GM23338 (cell line): ENCODE results near the gene GPR162. TPM values are rescaled to one million over a fixed set of nuclear protein-coding genes. Genes with fewer than 3 reads are reported as not detected.

Experiments used
- ATAC-seq: fragments of 200-7000 bp; cut with Tn5 transposase; 3 replicates; pipeline ENCODE4 v1.9.1; 2020
- DNase-seq: peaks from one replicate; pipeline ENCODE4 v3.0.0-alpha.2; 2015; ENCODE audit warnings: low spot score
- H2AFZ ChIP-seq: fragments of 200-600 bp; sonication (generic); 2 replicates; pipeline ENCODE4 v1.8.0; 2016; ENCODE audit warnings: antibody characterized with exemption, mild to moderate bottlenecking, moderate library complexity
- H3F3A ChIP-seq: fragments of 200-600 bp; sonication (generic); replicated peaks from 2 replicates; pipeline ENCODE4 v1.8.0; 2017; ENCODE audit warnings: antibody characterized with exemption, mixed run types, low read depth
- H3K27ac ChIP-seq: fragments of 200-600 bp; sonication (generic); 2 replicates; pipeline ENCODE4 v1.6.1; 2016; ENCODE audit warnings: low read depth
- H3K27me3 ChIP-seq: fragments of 200-600 bp; sonication (generic); 2 replicates; pipeline ENCODE4 v1.8.0; 2016; ENCODE audit warnings: mild to moderate bottlenecking, mixed run types, moderate library complexity; ENCODE audit not compliant: insufficient read depth
- H3K36me3 ChIP-seq: fragments of 200-600 bp; sonication (generic); 2 replicates; pipeline ENCODE4 v1.8.0; 2016; ENCODE audit warnings: mild to moderate bottlenecking; ENCODE audit not compliant: insufficient read depth
- H3K4me1 ChIP-seq: fragments of 200-600 bp; sonication (generic); 2 replicates; pipeline ENCODE4 v1.8.0; 2016; ENCODE audit warnings: mild to moderate bottlenecking, moderate library complexity; ENCODE audit not compliant: insufficient read depth
- H3K4me2 ChIP-seq: fragments of 200-600 bp; sonication (generic); 2 replicates; pipeline ENCODE4 v1.7.1; 2017; ENCODE audit warnings: mixed run types
- H3K4me3 ChIP-seq: fragments of 200-600 bp; sonication (generic); 2 replicates; pipeline ENCODE4 v1.6.1; 2016; ENCODE audit warnings: mixed run types
- H3K79me2 ChIP-seq: fragments of 200-600 bp; sonication (generic); replicated peaks from 2 replicates; pipeline ENCODE4 v1.8.0; 2017; ENCODE audit warnings: mild to moderate bottlenecking; ENCODE audit not compliant: insufficient read depth
- H3K9me2 ChIP-seq: fragments of 200-600 bp; sonication (generic); 2 replicates; pipeline ENCODE4 v1.8.0; 2017; ENCODE audit not compliant: insufficient read depth
- H4K20me1 ChIP-seq: fragments of 200-600 bp; sonication (generic); replicated peaks from 2 replicates; pipeline ENCODE4 v1.8.0; 2017; ENCODE audit warnings: mild to moderate bottlenecking; ENCODE audit not compliant: insufficient read depth
- H3K27ac Mint-ChIP-seq: 2 replicates; pipeline ENCODE4 v1.8.0; 2020; ENCODE audit warnings: inconsistent platforms, mild to moderate bottlenecking, moderate library complexity, mixed read lengths
- H3K27me3 Mint-ChIP-seq: 3 replicates; pipeline ENCODE4 v1.8.0; 2022; ENCODE audit warnings: low read depth, mild to moderate bottlenecking, moderate library complexity, mixed read lengths, inconsistent platforms; ENCODE audit not compliant: insufficient read depth, poor library complexity
- H3K36me3 Mint-ChIP-seq: 3 replicates; pipeline ENCODE4 v1.8.0; 2021; ENCODE audit warnings: low read depth, mild to moderate bottlenecking, inconsistent platforms, moderate library complexity, mixed read lengths
- H3K4me1 Mint-ChIP-seq: 3 replicates; pipeline ENCODE4 v1.8.0; 2020; ENCODE audit warnings: mild to moderate bottlenecking, inconsistent platforms, mixed read lengths
- H3K4me3 Mint-ChIP-seq: 3 replicates; pipeline ENCODE4 v1.8.0; 2021; ENCODE audit warnings: moderate library complexity, mild to moderate bottlenecking, inconsistent platforms, mixed read lengths
- H3K9me3 Mint-ChIP-seq: 3 replicates; pipeline ENCODE4 v1.8.0; 2020; ENCODE audit warnings: moderate library complexity, mild to moderate bottlenecking, inconsistent platforms, mixed read lengths
- CREB1 ChIP-seq: fragments of 250-450 bp; sonication (Bioruptor Pico); IDR thresholded peaks from 2 replicates; pipeline ENCODE4 v1.5.0; 2020; ENCODE audit warnings: low read depth, mild to moderate bottlenecking, moderate library complexity
- CTCF ChIP-seq, 2 experiments: fragments of 200-600 bp in 1 of 2; sonication (generic) in 1 of 2; conservative IDR thresholded peaks; 2 replicates each; pipeline versions ENCODE4 v1.5.1 to v1.6.1; 2016 to 2017; ENCODE audit warnings: antibody characterized with exemption in 2 of 2, low read depth in 2 of 2, mild to moderate bottlenecking in 2 of 2, moderate library complexity in 1 of 2
- ETS1 ChIP-seq: IDR thresholded peaks from 2 replicates; pipeline ENCODE4 v1.6.1; 2016; ENCODE audit warnings: antibody characterized with exemption
- EZH2 ChIP-seq: fragments of 200-600 bp; sonication (generic); IDR thresholded peaks from one replicate; pipeline ENCODE4 v1.8.0; 2017; ENCODE audit warnings: antibody characterized with exemption, mild to moderate bottlenecking, low read depth; ENCODE audit not compliant: unreplicated experiment
- EZH2phosphoT487 ChIP-seq: fragments of 200-600 bp; sonication (generic); IDR thresholded peaks from one replicate; pipeline ENCODE4 v1.8.1; 2018; ENCODE audit warnings: antibody characterized with exemption; ENCODE audit not compliant: unreplicated experiment
- JUNB ChIP-seq: IDR thresholded peaks from one replicate; pipeline ENCODE4 v1.6.1; 2016; ENCODE audit warnings: antibody characterized with exemption; ENCODE audit not compliant: unreplicated experiment
- NANOG ChIP-seq: IDR thresholded peaks from 2 replicates; pipeline ENCODE4 v1.6.1; 2016; ENCODE audit warnings: antibody characterized with exemption, borderline replicate concordance
- POLR2AphosphoS5 ChIP-seq: IDR thresholded peaks from 2 replicates; pipeline ENCODE4 v1.6.1; 2016; ENCODE audit warnings: antibody characterized with exemption, low read depth
- STAT1 ChIP-seq: IDR thresholded peaks from one replicate; pipeline ENCODE4 v1.6.1; 2016; ENCODE audit warnings: antibody characterized with exemption; ENCODE audit not compliant: unreplicated experiment
- ZNF114 ChIP-seq: fragments of 250-450 bp; sonication (Bioruptor Pico); IDR thresholded peaks from 2 replicates; pipeline ENCODE4 v1.5.0; 2020; ENCODE audit warnings: mild to moderate bottlenecking, moderate library complexity
- ZNF331 ChIP-seq: fragments of 250-450 bp; sonication (Bioruptor Pico); IDR thresholded peaks from 2 replicates; pipeline ENCODE4 v1.5.0; 2020; ENCODE audit warnings: low read depth, mild to moderate bottlenecking, moderate library complexity
- ZNF462 ChIP-seq: fragments of 250-450 bp; sonication (Bioruptor Pico); IDR thresholded peaks from 2 replicates; pipeline ENCODE4 v1.5.0; 2020; ENCODE audit warnings: mild to moderate bottlenecking, moderate library complexity
- polyA plus RNA-seq: library from polyadenylated mRNA; unstranded; fragments of >200 nt; fragmentation: Nextera tagmentation; extraction: Ambion mirVana; gene quantifications from 2 replicates; pipeline ENCODE4 v1.2.1, GENCODE V29; 2016
- total RNA-seq: library from RNA; depleted of rRNA; stranded (reverse); fragments of >200 nt; shearing (Covaris generic); gene quantifications from 2 replicates; pipeline ENCODE4 v1.2.3, GENCODE V29; 2014
- TF ChIP-seq, protein P1 (sequence below): IDR thresholded peaks from one replicate; pipeline ENCODE4 v1.6.1; 2018; ENCODE audit warnings: antibody characterized with exemption; ENCODE audit not compliant: unreplicated experiment

Gene GPR162
- total and polyA plus RNA-seq, 2 experiments from 2014 or later = 4.7 to 5.0 TPM

- no peak within 1 kb of the TSS for H3K27ac ChIP-seq
- peaks cover 43% of the 10 kb centered on the region for H3K4me1 ChIP-seq
- Mint-ChIP-seq H3K27ac (no peak within 1 kb of the TSS; the same call in 1 of the 2 replicates), H3K9me3 (no peaks in the 10 kb centered on the region; the same call in 2 of the 3 replicates), H3K4me1 (peaks cover 67% of the 10 kb centered on the region), H3K36me3 (peaks cover 25% of the 10 kb centered on the region), H3K4me3 (peak within 1 kb of the TSS; percentile 66), H3K27me3 (peaks cover 46% of the 10 kb centered on the region)
- H3K79me2 ChIP-seq = peaks cover 16% of the 10 kb centered on the region
- DNase-seq (no peak), ATAC-seq (peak; percentile 1; the same call in 1 of the 3 replicates)
- H3K27me3 ChIP-seq = peaks cover 71% of the 10 kb centered on the region
- TF ChIP-seq CREB1 (CRISPR knock-in tag) (no peak), JUNB (no peak), EZH2 (no peak), ETS1 (no peak), CTCF (conservative IDR thresholded peaks at IDR 0.05; ENCODE audit: low read depth in 2 of 2) (no peak), ZNF114 (CRISPR knock-in tag) (no peak), NANOG (no peak), ZNF331 (CRISPR knock-in tag) (no peak), STAT1 (no peak), POLR2AphosphoS5 (no peak), ZNF462 (no peak), EZH2phosphoT487 (no peak)
- TF ChIP-seq, protein P1, sequence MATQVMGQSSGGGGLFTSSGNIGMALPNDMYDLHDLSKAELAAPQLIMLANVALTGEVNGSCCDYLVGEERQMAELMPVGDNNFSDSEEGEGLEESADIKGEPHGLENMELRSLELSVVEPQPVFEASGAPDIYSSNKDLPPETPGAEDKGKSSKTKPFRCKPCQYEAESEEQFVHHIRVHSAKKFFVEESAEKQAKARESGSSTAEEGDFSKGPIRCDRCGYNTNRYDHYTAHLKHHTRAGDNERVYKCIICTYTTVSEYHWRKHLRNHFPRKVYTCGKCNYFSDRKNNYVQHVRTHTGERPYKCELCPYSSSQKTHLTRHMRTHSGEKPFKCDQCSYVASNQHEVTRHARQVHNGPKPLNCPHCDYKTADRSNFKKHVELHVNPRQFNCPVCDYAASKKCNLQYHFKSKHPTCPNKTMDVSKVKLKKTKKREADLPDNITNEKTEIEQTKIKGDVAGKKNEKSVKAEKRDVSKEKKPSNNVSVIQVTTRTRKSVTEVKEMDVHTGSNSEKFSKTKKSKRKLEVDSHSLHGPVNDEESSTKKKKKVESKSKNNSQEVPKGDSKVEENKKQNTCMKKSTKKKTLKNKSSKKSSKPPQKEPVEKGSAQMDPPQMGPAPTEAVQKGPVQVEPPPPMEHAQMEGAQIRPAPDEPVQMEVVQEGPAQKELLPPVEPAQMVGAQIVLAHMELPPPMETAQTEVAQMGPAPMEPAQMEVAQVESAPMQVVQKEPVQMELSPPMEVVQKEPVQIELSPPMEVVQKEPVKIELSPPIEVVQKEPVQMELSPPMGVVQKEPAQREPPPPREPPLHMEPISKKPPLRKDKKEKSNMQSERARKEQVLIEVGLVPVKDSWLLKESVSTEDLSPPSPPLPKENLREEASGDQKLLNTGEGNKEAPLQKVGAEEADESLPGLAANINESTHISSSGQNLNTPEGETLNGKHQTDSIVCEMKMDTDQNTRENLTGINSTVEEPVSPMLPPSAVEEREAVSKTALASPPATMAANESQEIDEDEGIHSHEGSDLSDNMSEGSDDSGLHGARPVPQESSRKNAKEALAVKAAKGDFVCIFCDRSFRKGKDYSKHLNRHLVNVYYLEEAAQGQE = no peak
- H3K4me3 ChIP-seq = peak within 1 kb of the TSS; percentile 64
- peak within 1 kb of the TSS; percentile 87 for H3K4me2 ChIP-seq
- peaks cover 36% of the 10 kb centered on the region for H3F3A ChIP-seq
- H4K20me1 ChIP-seq = peaks cover 20% of the 10 kb centered on the region
- no peaks in the 10 kb centered on the region for H3K36me3 ChIP-seq
- no peaks in the 10 kb centered on the region for H3K9me2 ChIP-seq
- peak within 1 kb of the TSS; percentile 76 for H2AFZ ChIP-seq
These were observed 49.3 kb upstream of the GPR162 start, which contains the start of gene LAG3 for GRCh38 chr12:6772331-6772695. LAG3 (plus strand) TSS chr12:6772520; CDS start chr12:6772853, 333 bp downstream.
